Measurements from ENCODE around the gene MYOM1.
"Not testable (repeated sequence)": the region's sequence is repeated elsewhere in the genome, so short reads cannot be mapped to it uniquely, and the experiment has no call there.

The MYOM1 gene

DNA sequence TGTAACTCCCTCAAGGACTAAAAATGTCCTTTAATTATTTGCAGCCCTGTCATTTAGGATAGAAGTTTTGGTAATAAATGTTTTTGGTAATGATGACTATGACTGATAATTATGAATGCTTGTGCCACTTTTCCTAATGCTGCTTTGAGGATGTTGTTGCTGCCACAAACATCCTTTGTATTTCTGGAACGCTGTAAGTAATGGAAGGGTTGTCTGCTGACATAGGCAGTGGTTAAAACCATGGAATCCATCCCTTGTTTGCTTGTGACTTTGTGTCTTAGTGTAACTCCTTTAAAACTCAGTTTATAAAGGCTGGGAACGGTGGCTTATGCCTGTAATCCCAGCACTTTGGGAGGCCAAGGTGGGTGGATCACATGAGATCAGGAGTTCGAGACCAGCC lies 187.0 kb downstream of the MYOM1 start:
- H3K36me3 ChIP-seq (replicated peaks; ENCODE audit: insufficient read depth, low read length), result no peaks in the 10 kb centered on the region
- DNase-seq, result no peak
- no peak overlapping the region for H2AFZ ChIP-seq (ENCODE audit: low read length)
- H3K9me3 ChIP-seq (replicated peaks; ENCODE audit: insufficient read depth, low read length), result no peaks in the 10 kb centered on the region
- H3K9me2 ChIP-seq (replicated peaks; ENCODE audit: insufficient read depth, low read length), result no peaks in the 10 kb centered on the region
- peaks cover 2% of the 10 kb centered on the region for H3K4me1 ChIP-seq (ENCODE audit: low read length)
- H3K79me2 ChIP-seq (ENCODE audit: low read length), result no peaks in the 10 kb centered on the region
- H3K27me3 ChIP-seq (replicated peaks; ENCODE audit: insufficient read depth, low read length), result no peaks in the 10 kb centered on the region
- no peaks in the 10 kb centered on the region; the same call in 1 of the 2 replicates for H3F3A ChIP-seq (ENCODE audit: insufficient read depth, low read length)
- H3K4me2 ChIP-seq (ENCODE audit: low read depth, low read length), result no peak overlapping the region
- TF ChIP-seq EZH2phosphoT487 (IDR thresholded peaks at IDR 0.05; ENCODE audit: low read length) (no peak), EZH2 (optimal IDR thresholded peaks at IDR 0.05; ENCODE audit: low read depth, low read length) (no peak)
- TF ChIP-seq, protein P1, sequence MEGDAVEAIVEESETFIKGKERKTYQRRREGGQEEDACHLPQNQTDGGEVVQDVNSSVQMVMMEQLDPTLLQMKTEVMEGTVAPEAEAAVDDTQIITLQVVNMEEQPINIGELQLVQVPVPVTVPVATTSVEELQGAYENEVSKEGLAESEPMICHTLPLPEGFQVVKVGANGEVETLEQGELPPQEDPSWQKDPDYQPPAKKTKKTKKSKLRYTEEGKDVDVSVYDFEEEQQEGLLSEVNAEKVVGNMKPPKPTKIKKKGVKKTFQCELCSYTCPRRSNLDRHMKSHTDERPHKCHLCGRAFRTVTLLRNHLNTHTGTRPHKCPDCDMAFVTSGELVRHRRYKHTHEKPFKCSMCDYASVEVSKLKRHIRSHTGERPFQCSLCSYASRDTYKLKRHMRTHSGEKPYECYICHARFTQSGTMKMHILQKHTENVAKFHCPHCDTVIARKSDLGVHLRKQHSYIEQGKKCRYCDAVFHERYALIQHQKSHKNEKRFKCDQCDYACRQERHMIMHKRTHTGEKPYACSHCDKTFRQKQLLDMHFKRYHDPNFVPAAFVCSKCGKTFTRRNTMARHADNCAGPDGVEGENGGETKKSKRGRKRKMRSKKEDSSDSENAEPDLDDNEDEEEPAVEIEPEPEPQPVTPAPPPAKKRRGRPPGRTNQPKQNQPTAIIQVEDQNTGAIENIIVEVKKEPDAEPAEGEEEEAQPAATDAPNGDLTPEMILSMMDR (IDR thresholded peaks at IDR 0.05; ENCODE audit: low read length), result no peak
- no peak overlapping the region for H3K9ac ChIP-seq (ENCODE audit: low read length)
- no peak overlapping the region for H3K27ac ChIP-seq (ENCODE audit: low read length)
- no peaks in the 10 kb centered on the region for H4K20me1 ChIP-seq (ENCODE audit: insufficient read depth, low read length)
- no peak overlapping the region for H3K4me3 ChIP-seq (ENCODE audit: low read length)

DNA sequence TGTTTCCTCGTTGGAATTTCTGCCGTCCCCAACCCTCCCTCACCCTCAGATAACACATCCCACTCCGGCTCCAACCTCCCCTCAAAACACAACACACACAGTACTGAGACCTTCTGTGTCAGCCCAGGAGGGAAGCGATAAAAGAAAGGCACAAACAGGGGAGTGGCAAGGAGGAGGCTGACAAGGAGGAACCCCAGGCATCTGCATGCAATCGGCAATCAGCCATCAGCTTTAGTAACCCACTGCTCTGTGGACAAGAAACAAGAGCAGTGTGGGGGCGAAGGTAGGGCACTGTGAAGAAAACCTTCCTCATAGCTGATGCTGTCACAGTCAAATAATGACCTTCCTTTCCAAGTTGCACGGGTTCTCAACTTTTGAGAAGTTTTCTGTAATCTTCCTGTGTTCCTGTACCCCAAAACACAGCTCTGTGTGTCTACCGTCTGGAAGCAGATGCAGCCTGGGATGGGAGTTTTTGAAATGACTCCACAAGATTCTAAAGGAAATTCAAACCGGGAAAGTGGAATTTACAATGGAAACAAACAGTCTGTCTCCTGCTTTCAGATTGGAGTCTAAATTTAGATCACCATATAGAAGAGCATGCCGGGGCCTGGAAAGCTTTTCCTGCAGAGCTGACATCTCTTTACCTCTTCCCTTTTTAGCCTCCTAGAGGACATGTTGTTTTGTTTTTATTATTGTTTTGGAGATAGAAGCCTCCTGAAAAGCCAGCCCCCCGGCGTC lies 190.4 kb downstream of the MYOM1 start:
- Histone ChIP-seq H3K4me2 (ENCODE audit: low read depth, low read length) (no peak overlapping the region), H3K4me3 (ENCODE audit: low read length) (no peak overlapping the region), H3K9ac (ENCODE audit: low read length) (no peak overlapping the region), H3F3A (ENCODE audit: insufficient read depth, low read length) (no peaks in the 10 kb centered on the region), H3K27me3 (replicated peaks; ENCODE audit: insufficient read depth, low read length) (no peaks in the 10 kb centered on the region), H3K9me2 (replicated peaks; ENCODE audit: insufficient read depth, low read length) (no peaks in the 10 kb centered on the region), H3K4me1 (ENCODE audit: low read length) (no peaks in the 10 kb centered on the region), H2AFZ (ENCODE audit: low read length) (no peak overlapping the region), H3K79me2 (ENCODE audit: low read length) (no peaks in the 10 kb centered on the region), H3K9me3 (replicated peaks; ENCODE audit: insufficient read depth, low read length) (no peaks in the 10 kb centered on the region), H4K20me1 (ENCODE audit: insufficient read depth, low read length) (no peaks in the 10 kb centered on the region), H3K36me3 (replicated peaks; ENCODE audit: insufficient read depth, low read length) (no peaks in the 10 kb centered on the region), H3K27ac (ENCODE audit: low read length) (no peak overlapping the region)
- TF ChIP-seq EZH2 (optimal IDR thresholded peaks at IDR 0.05; ENCODE audit: low read depth, low read length), result no peak
- TF ChIP-seq EZH2phosphoT487 (IDR thresholded peaks at IDR 0.05; ENCODE audit: low read length), result no peak
- TF ChIP-seq, protein P1 (IDR thresholded peaks at IDR 0.05; ENCODE audit: low read length), result no peak
- DNase-seq, result no peak

DNA sequence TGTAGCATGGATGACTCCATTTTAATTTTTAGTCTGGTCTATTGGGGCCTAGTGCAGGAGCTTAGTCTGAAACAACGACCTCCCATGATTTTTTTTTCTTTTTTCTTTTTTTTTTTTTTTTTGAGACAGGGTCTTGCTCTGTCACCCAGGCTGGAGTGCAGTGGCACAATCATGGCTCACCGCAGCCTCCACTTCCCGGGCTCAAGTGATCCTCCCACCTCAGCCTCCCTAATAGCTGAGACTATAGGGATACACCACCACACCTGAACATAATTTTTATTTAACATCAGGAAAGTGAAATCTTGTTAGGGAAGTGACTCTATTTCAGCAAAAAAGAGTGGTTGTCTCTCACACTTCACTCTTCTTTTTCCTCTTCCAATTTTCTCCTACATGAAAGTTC lies 191.7 kb downstream of the MYOM1 start:
- not testable (repeated sequence) for H3K4me2 ChIP-seq (ENCODE audit: low read depth, low read length); H2AFZ ChIP-seq (ENCODE audit: low read length); H3F3A ChIP-seq (ENCODE audit: insufficient read depth, low read length); H3K9ac ChIP-seq (ENCODE audit: low read length); H3K4me3 ChIP-seq (ENCODE audit: low read length); H3K27me3 ChIP-seq (replicated peaks; ENCODE audit: insufficient read depth, low read length); H3K36me3 ChIP-seq (replicated peaks; ENCODE audit: insufficient read depth, low read length); H3K4me1 ChIP-seq (ENCODE audit: low read length); H3K9me3 ChIP-seq (replicated peaks; ENCODE audit: insufficient read depth, low read length); H3K9me2 ChIP-seq (replicated peaks; ENCODE audit: insufficient read depth, low read length); DNase-seq; H3K79me2 ChIP-seq (ENCODE audit: low read length); H4K20me1 ChIP-seq (ENCODE audit: insufficient read depth, low read length); H3K27ac ChIP-seq (ENCODE audit: low read length)

DNA sequence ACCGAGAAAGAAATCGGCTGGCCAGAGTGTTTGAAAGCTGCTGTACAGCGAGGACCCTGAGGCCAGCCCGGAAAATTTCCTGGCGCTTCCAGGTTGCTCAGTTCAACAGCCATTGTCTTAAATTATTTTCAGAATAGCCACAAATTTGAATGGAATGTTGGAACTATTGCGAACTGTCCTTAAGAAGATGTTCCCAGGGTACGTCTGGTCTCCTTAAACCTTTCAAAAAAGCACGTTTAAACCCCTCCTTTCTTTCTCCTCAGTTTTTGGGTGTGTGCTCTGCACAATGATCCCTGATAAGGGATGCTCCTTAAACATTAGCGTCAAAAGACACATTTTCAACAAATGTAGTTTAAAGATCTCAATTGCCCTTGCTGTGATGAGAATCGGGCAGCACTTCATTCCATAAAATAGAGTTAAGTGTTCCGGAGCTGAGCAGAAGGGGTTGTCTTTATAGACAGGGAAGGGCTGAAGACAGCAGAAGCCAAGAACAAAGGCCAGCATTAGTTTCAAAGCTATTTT lies 192.3 kb downstream of the MYOM1 start:
- no peak for DNase-seq
- TF ChIP-seq EZH2 (optimal IDR thresholded peaks at IDR 0.05; ENCODE audit: low read depth, low read length), result no peak
- no peak for TF ChIP-seq EZH2phosphoT487 (IDR thresholded peaks at IDR 0.05; ENCODE audit: low read length)
- TF ChIP-seq, protein P1 (IDR thresholded peaks at IDR 0.05; ENCODE audit: low read length), result no peak
- H3K9me3 ChIP-seq (replicated peaks; ENCODE audit: insufficient read depth, low read length), result no peaks in the 10 kb centered on the region
- H3K4me1 ChIP-seq (ENCODE audit: low read length), result no peaks in the 10 kb centered on the region
- no peaks in the 10 kb centered on the region for H3K27me3 ChIP-seq (replicated peaks; ENCODE audit: insufficient read depth, low read length)
- no peaks in the 10 kb centered on the region for H3K79me2 ChIP-seq (ENCODE audit: low read length)
- H4K20me1 ChIP-seq (ENCODE audit: insufficient read depth, low read length), result no peaks in the 10 kb centered on the region
- H3F3A ChIP-seq (ENCODE audit: insufficient read depth, low read length), result no peaks in the 10 kb centered on the region
- H2AFZ ChIP-seq (ENCODE audit: low read length), result no peak overlapping the region
- no peak overlapping the region for H3K4me2 ChIP-seq (ENCODE audit: low read depth, low read length)
- no peak overlapping the region for H3K27ac ChIP-seq (ENCODE audit: low read length)
- H3K4me3 ChIP-seq (ENCODE audit: low read length), result no peak overlapping the region
- H3K9me2 ChIP-seq (replicated peaks; ENCODE audit: insufficient read depth, low read length), result no peaks in the 10 kb centered on the region
- H3K36me3 ChIP-seq (replicated peaks; ENCODE audit: insufficient read depth, low read length), result no peaks in the 10 kb centered on the region
- no peak overlapping the region for H3K9ac ChIP-seq (ENCODE audit: low read length)

Data from MM.1S (cell line).